ENCODE results near the gene OR4X1.

DNA sequence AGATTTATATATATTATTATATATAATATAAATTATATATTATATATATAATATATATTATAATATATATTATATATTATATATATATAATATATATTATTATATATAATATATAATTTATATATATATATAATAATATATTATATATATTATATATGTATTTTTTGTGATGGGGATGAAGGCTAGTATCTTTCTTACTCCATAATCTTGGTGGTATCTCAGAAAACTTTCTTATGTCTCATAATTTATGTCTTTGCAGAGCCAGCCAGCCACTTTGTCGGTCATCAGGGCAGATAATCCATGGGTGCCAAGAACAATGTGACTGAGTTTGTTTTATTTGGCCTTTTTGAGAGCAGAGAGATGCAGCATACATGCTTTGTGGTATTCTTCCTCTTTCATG, 42.3 kb downstream of the OR4X1 start, which contains the start of gene OR4S1:
- TF ChIP-seq CTCF (conservative IDR thresholded peaks at IDR 0.05 in 1 of 2, IDR thresholded peaks at IDR 0.05 in 1 of 2; ENCODE audit: low read depth in 1 of 2, low read length in 2 of 2) (no peak), EZH2 (IDR thresholded peaks at IDR 0.05; ENCODE audit: low read length, missing control alignments) (no peak)

Data from fibroblast of lung (primary cell).